Measurements from ENCODE around the gene BBX. TPM values are rescaled to one million over a fixed set of nuclear protein-coding genes. Genes with fewer than 3 reads are reported as not detected.

The BBX gene
- total and polyA plus RNA-seq, 2 of the 13 experiments (the other 11 are each of a cell fraction or from before 2014, with no cell fraction given), result 13.7 to 23.2 TPM

- TF ChIP-seq ZNF407 (CRISPR knock-in tag; IDR thresholded peaks at IDR 0.05; ENCODE audit: not compliant biosample characterization) (no peak), ZNF552 (CRISPR knock-in tag; IDR thresholded peaks at IDR 0.05; ENCODE audit: borderline replicate concordance) (no peak), POLR2G (IDR thresholded peaks at IDR 0.05; ENCODE audit: low read depth, low read length) (no peak), ZNF841 (CRISPR knock-in tag; IDR thresholded peaks at IDR 0.05; ENCODE audit: borderline replicate concordance) (no peak), SALL2 (CRISPR knock-in tag; IDR thresholded peaks at IDR 0.05) (no peak)
These were observed 14.4 kb upstream of the BBX start (continued) for GRCh38 chr3:107508331-107508730.
